Measurements from ENCODE around the gene C6orf141. TPM values are rescaled to one million over a fixed set of nuclear protein-coding genes. Genes with fewer than 3 reads are reported as not detected.

C6orf141 gene
- total and polyA plus RNA-seq, 8 donors = 0.81 to 29.8 (median 9.2) TPM; not detected in 1

DNA sequence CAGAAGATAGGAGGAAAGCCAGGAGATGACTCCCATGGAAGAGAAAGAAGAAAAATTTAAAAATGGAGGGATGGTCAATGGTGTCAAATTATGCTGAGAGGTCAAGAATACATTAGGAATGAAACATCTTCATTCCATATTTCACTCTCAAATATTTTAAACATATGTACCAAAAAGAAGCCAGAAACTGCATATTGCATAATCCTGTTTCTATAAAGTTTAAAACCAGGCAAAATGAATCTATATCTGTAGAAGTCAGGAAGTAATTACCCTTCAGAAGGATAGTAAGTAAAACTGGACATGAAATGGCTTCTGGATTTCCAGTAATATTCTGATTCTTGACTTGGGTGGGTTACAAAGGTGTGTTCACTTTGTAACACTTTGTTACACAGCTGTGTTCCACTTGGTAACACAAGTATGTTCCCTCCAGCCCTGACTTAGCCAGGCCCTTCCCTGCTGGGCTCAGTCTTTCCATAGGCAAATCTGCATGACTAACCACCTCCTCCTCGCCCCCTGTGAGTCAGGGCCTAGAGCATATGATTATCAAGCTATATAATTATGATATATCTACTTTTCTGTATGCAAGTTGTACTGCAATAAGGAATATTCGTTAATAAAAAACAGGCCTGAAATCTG, 20.2 kb upstream of the C6orf141 start:
- intact Hi-C loops (cut with DNase I; ENCODE audit: low total_unique reads) = no loop called here
- H3K4me1 ChIP-seq = no peaks in the 10 kb centered on the region

DNA sequence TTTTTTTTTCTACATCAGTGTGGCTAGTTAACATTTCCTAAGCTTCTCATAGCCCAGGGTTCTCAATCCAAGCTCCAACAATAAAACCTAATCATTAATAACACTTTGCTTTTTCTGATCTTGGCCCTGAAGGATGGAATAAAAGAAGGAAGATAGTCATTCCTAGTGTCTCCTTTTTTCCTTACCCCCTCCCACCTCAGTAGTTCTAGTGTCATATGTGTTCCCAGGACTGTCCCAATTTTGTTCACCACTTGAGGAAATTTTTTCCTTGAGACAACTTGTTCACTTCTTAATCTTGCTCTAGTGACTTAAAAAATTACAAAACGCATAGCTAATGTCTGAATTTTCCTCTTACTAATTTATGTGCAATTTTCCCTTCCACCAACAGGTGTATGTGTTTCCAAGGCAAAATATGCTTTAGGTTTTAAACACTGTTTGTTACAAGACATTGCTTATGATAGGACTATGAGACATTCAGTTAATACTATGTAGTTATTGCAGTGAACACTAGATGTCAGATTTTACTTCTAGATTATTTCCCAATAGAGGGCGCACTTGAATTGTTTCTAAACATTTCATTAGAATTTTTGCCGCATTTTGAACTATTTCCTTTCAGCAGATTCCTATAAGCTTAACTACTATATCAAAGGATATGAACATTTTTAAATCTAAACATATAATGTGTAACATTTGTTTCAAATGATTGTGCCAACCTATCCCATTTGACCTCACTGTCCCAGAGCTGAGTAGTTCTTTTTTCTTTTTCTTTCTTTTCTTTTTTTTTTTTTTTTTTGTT, 18.5 kb upstream of the C6orf141 start:
- Histone ChIP-seq H3K4me1 (no peaks in the 10 kb centered on the region), H3K27me3 (peaks cover 0 to 3% (median 0%) of the 10 kb centered on the region in 3 donors), H3K27ac (no peak overlapping the region), H3K4me3 (no peak overlapping the region), H3K36me3 (no peaks in the 10 kb centered on the region), H3K9me3 (no peaks in the 10 kb centered on the region)
- DNase-seq = peak in 1 of 2 donors; percentile 67
- WGBS, 5 donors = 3 to 6% (median 6%) methylated on average over 3 of the region's 3 CpGs
- intact Hi-C loops (cut with DNase I; ENCODE audit: low total_unique reads) = no loop called here
- TF ChIP-seq POLR2AphosphoS5 (IDR thresholded peaks at IDR 0.05) = no peak
- TF ChIP-seq, protein P1, sequence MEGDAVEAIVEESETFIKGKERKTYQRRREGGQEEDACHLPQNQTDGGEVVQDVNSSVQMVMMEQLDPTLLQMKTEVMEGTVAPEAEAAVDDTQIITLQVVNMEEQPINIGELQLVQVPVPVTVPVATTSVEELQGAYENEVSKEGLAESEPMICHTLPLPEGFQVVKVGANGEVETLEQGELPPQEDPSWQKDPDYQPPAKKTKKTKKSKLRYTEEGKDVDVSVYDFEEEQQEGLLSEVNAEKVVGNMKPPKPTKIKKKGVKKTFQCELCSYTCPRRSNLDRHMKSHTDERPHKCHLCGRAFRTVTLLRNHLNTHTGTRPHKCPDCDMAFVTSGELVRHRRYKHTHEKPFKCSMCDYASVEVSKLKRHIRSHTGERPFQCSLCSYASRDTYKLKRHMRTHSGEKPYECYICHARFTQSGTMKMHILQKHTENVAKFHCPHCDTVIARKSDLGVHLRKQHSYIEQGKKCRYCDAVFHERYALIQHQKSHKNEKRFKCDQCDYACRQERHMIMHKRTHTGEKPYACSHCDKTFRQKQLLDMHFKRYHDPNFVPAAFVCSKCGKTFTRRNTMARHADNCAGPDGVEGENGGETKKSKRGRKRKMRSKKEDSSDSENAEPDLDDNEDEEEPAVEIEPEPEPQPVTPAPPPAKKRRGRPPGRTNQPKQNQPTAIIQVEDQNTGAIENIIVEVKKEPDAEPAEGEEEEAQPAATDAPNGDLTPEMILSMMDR (IDR thresholded peaks at IDR 0.05) = peak in 5 of 7 experiments; percentile 29 to 81 (median 55)

More for the DNA sequence above, 20.2 kb upstream of the C6orf141 start:
- Histone ChIP-seq H3K27ac (no peak overlapping the region), H3K4me3 (no peak overlapping the region), H3K27me3 (peaks cover 0 to 3% (median 0%) of the 10 kb centered on the region in 3 donors), H3K36me3 (no peaks in the 10 kb centered on the region), H3K9me3 (no peaks in the 10 kb centered on the region)
- TF ChIP-seq POLR2AphosphoS5 (IDR thresholded peaks at IDR 0.05) = no peak
- TF ChIP-seq, protein P1 (IDR thresholded peaks at IDR 0.05) = no peak
- no peak for TF ChIP-seq EP300 (IDR thresholded peaks at IDR 0.05)
- TF ChIP-seq POLR2A (IDR thresholded peaks at IDR 0.05) = no peak
- DNase-seq = no peak
- 76 to 82% (median 79%) methylated on average over 2 of the region's 2 CpGs for WGBS, 5 donors

DNA sequence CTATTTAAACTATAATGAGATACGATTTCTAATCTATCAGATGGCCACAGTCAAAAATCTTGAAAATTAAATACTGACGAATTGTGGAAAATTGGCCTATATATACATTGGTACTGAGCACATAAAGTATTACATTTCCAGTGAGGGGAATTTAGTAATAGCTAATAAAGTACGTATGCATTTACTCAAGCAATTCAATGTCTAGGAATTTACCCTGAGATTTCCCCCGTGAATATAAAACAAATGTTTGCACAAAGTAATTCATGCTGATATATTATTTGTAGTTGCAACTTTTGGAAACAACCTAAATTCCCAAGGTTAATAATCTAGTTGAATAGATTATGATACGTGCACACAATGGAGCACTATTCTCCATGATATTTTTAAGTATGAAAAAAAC, 14.7 kb upstream of the C6orf141 start:
- no peak overlapping the region for H3K27ac ChIP-seq
- no peak overlapping the region for H3K4me3 ChIP-seq
- no peaks in the 10 kb centered on the region for H3K36me3 ChIP-seq
- TF ChIP-seq, protein P1 (IDR thresholded peaks at IDR 0.05) = no peak
- TF ChIP-seq POLR2A (IDR thresholded peaks at IDR 0.05) (no peak), POLR2AphosphoS5 (IDR thresholded peaks at IDR 0.05) (no peak), EP300 (IDR thresholded peaks at IDR 0.05) (no peak)
- intact Hi-C loops (cut with DNase I; ENCODE audit: low total_unique reads) = no loop called here
- no peaks in the 10 kb centered on the region for H3K4me1 ChIP-seq
- 32 to 48% (median 44%) methylated on average over 5 of the region's 5 CpGs for WGBS, 5 donors
- no peak for DNase-seq
- peaks cover 0 to 3% (median 0%) of the 10 kb centered on the region in 3 donors for H3K27me3 ChIP-seq
- H3K9me3 ChIP-seq = no peaks in the 10 kb centered on the region

DNA sequence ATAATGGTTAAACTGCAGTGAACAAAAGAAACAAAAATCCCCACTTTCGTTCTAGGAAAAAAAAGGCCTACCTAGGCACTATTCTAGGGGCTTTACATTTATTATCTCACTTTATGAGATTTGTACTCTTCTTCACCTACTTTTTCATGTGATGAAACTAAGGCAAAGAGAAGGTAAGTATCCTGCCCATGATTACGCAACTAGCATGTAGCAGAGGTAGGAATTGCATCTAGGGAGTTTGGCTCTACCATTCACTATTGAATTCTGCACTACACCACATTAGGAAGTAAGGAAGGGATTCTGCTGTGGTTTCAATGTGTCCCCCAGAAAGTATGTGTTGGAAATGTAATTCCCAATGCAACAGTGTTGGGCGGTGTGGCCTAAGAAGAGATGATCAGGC, 11.4 kb upstream of the C6orf141 start:
- intact Hi-C loops (cut with DNase I; ENCODE audit: low total_unique reads) = no loop called here
- WGBS, 5 donors = 96 to 99% (median 97%) methylated on average over 3 of the region's 3 CpGs
- DNase-seq = no peak

More for the DNA sequence above, 11.4 kb upstream of the C6orf141 start:
- peaks cover 0 to 3% (median 0%) of the 10 kb centered on the region in 3 donors for H3K27me3 ChIP-seq
- TF ChIP-seq POLR2AphosphoS5 (IDR thresholded peaks at IDR 0.05) = no peak
- no peak for TF ChIP-seq POLR2A (IDR thresholded peaks at IDR 0.05)
- TF ChIP-seq, protein P1 (IDR thresholded peaks at IDR 0.05) = no peak
- no peak overlapping the region for H3K27ac ChIP-seq
- H3K4me3 ChIP-seq = no peak overlapping the region
- H3K4me1 ChIP-seq = no peaks in the 10 kb centered on the region
- H3K9me3 ChIP-seq = no peaks in the 10 kb centered on the region
- H3K36me3 ChIP-seq = no peaks in the 10 kb centered on the region
